ENCODE data around the gene PPP2R5C.

DNA sequence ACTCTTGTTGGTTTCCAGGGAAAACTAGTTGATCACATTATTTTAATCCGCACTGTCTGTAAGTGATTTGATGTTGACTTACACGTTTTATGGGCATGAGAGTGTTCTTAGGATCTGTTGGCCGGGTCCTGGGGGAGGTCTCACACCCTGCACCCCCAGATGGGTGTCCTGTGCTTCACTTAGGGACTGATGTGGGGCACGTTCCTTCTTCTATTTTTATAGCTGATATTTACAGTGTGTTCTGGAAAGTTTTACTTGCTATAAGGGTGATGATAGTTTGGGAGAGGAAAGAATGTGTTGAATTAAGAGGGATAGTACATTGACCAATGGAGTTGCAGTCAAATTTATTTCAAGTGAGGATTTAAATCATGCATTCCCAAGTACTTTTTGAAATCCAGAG lies 106.3 kb downstream of the PPP2R5C start:
- TF ChIP-seq SMARCC2 (IDR thresholded peaks at IDR 0.05; ENCODE audit: low read depth) (no peak), ATF7 (IDR thresholded peaks at IDR 0.05) (no peak), DPF2 (IDR thresholded peaks at IDR 0.05) (no peak)
